Melanocyte of skin (primary cell): ENCODE data around the gene CSTF3. TPM values are rescaled to one million over a fixed set of nuclear protein-coding genes. Genes with fewer than 3 reads are reported as not detected.

ENCODE experiments used
- small RNA-seq, 2 donors: library from RNA; depleted of rRNA; stranded (forward); fragments of <200 nt; gene quantifications; one replicate each; pipeline ENCODE3, GENCODE V24; 2012
- total RNA-seq, 2 donors: library from RNA; depleted of rRNA; stranded (reverse); fragments of >200 nt; gene quantifications; 2 replicates each; pipeline ENCODE4 v1.2.3, GENCODE V29; 2012

The CSTF3 gene
- 10 to 100 TPM; 12.4 to 26.0 TPM for total RNA-seq

DNA sequence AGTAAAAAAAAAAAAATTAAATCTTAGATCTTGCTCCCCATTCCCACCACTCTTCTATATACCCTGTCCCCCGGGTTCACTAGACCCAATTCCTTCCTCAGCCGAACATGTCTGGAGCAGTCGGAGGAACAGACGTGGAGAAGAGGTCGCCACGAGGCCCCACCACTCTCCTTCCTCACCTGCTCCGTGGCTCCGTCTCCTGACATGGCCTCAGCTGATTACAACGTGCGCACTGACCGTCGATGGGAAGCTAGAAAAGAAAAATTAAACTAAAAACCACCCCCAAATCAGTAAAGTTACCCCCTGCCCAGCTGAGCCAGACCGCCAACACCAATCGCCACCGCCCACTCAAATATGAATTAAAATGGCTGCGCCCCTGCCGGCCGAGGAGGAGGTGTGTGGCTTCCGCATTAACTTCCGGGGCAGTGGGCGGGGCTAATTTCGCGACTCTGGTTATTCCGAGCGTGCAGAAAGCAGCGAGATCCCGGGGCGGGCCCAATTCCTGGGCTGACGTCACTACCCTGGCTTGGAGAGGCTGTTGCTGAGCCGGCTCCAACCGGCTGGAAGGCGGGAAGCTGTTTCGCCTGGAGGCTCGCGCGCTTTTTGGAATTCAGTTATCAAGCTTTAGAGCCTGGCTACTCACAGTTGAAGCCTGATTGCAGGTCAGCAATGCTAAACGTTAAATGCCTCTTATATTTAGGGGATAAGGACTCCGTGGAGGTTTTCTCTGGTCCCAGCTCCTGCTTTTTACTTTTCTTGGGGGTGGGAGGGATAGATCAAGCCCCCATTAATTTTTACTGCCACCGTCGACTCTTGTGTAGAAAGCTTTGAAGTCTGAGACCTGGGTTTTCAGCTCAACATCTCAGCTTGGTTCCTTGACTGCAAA is at the start of gene CSTF3:
TSS of gene CSTF3 (minus strand) at position 361 of the 886 bp plus-strand sequence. CDS start at position 206, 155 bp downstream.

DNA sequence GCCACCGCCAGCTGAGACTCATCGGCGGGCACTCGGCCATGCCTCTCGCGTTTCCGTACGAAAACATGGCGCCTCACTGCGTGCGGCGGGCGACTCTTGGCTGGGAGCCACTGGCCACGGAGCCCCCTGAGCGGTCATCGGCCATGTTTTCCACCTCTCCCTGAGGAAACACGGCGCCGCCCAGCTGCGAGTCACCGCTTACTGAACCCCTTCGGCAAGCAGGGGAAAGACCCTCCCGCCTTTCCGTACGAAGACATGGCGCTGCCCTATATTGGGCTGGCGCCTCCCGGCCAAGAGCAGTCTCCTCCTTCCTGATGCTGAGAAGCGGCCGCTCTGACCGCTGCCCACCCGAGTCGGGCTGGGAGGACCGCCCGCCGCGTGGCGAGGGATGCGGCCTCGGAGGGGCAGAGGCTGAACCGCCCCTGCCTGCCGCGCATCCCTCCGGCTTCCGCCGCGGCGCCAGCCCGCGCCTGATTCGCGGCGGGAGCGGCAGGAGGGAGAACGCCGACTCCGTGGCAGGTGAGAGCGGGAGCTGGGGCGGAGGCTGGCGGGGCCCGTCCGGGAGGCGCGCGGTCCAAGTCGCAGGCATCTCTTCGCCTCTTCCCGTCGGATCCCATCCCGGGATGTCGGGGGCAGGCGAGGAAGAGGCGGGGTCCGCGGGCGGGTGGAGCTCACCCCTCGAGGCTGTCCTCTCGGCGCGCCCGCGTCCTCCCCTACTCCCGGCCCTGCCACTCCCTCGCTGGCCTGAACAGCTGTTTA is 121.8 kb downstream of the CSTF3 start, which contains the start of gene TCP11L1:
TSS of gene TCP11L1 (plus strand) at position 299 of the 759 bp plus-strand sequence. CDS start 4,202 bp downstream, outside the sequence.

Small RNA genes lying within 50 kb of the gene (small RNA-seq; reads per million reads assigned to genes)
- gene RF00019: 0 reads per million in 2 donors

Other genes starting within 250 kb of the CSTF3 start
- gene DEPDC7, start 145.6 kb downstream of the CSTF3 start, total RNA-seq: 10 to 100 TPM; 19.3 to 26.3 TPM
- gene TCP11L1, start 121.9 kb downstream of the CSTF3 start, total RNA-seq: 10 to 100 TPM; 17.9 to 18.6 TPM
- gene HIPK3, start 95.9 kb upstream of the CSTF3 start, total RNA-seq: 10 to 100 TPM; 64.0 to 65.3 TPM
- gene KIAA1549L, start 214.6 kb upstream of the CSTF3 start, total RNA-seq: 10 to 100 TPM; 26.0 to 48.9 TPM